Progenitor cell of endocrine pancreas (in vitro differentiated cells): ENCODE data around the gene ACOXL. TPM values are rescaled to one million over a fixed set of nuclear protein-coding genes. Genes with fewer than 3 reads are reported as not detected.

ENCODE experiments used
- DNase-seq: peaks from one replicate; pipeline ENCODE4 v3.0.0; 2021; ENCODE audit warnings: low spot score; ENCODE audit not compliant: unreplicated experiment
- H3K27ac Mint-ChIP-seq: 2 replicates; pipeline ENCODE4 v1.8.0; 2021; ENCODE audit warnings: mild to moderate bottlenecking, moderate library complexity, mixed read lengths
- H3K27me3 Mint-ChIP-seq: 2 replicates; pipeline ENCODE4 v1.8.0; 2021; ENCODE audit warnings: mixed read lengths
- H3K36me3 Mint-ChIP-seq: 2 replicates; pipeline ENCODE4 v1.8.0; 2022; ENCODE audit warnings: mixed read lengths; ENCODE audit not compliant: insufficient read depth
- H3K4me1 Mint-ChIP-seq: 2 replicates; pipeline ENCODE4 v1.8.0; 2021; ENCODE audit warnings: low read depth, mixed read lengths
- H3K4me3 Mint-ChIP-seq: 2 replicates; pipeline ENCODE4 v1.8.0; 2021; ENCODE audit warnings: low read depth, mild to moderate bottlenecking, moderate library complexity, mixed read lengths
- H3K9me3 Mint-ChIP-seq: 2 replicates; pipeline ENCODE4 v1.8.0; 2021; ENCODE audit warnings: low read depth, mixed read lengths
- total RNA-seq: library from RNA; stranded (reverse); gene quantifications from 2 replicates; pipeline ENCODE4 v1.2.1, GENCODE V29; 2021
- TF ChIP-seq, protein P1 (sequence below): fragments of 200-600 bp; sonication (generic); IDR thresholded peaks from one replicate; pipeline ENCODE4 v1.5.0; 2021; ENCODE audit warnings: antibody characterized with exemption, mild to moderate bottlenecking; ENCODE audit not compliant: unreplicated experiment

The ACOXL gene
- total RNA-seq, 1 donor from 2014 or later: 0.19 TPM

DNA sequence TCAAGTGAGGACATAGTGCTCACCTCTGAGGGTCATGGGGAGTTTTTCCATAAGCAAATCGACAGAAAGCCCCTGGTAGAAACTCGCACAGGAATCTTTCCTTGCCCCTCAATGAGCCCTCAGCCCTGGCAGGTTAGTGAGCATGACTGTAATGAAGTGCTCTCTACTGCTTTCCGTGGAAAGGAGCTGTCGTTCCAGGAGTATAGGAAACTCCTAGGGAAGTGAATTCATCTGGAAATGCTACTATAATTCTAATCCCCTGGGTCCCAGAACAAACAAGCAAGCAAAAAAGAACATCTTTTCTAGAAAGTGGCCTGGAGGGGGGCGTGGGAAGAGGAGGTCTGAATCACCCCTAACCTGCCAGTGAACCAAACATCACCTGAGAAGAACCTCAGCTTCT lies 406.5 kb downstream of the ACOXL start:
- no peaks in the 10 kb centered on the region for H3K27me3 Mint-ChIP-seq
- peaks cover 4% of the 10 kb centered on the region for H3K4me1 Mint-ChIP-seq
- H3K9me3 Mint-ChIP-seq: peaks cover 8% of the 10 kb centered on the region
- DNase-seq: no peak
- H3K27ac Mint-ChIP-seq: peak overlapping the region; percentile 15
- H3K36me3 Mint-ChIP-seq: peaks cover 48% of the 10 kb centered on the region
- no peak overlapping the region for H3K4me3 Mint-ChIP-seq
- TF ChIP-seq, protein P1, sequence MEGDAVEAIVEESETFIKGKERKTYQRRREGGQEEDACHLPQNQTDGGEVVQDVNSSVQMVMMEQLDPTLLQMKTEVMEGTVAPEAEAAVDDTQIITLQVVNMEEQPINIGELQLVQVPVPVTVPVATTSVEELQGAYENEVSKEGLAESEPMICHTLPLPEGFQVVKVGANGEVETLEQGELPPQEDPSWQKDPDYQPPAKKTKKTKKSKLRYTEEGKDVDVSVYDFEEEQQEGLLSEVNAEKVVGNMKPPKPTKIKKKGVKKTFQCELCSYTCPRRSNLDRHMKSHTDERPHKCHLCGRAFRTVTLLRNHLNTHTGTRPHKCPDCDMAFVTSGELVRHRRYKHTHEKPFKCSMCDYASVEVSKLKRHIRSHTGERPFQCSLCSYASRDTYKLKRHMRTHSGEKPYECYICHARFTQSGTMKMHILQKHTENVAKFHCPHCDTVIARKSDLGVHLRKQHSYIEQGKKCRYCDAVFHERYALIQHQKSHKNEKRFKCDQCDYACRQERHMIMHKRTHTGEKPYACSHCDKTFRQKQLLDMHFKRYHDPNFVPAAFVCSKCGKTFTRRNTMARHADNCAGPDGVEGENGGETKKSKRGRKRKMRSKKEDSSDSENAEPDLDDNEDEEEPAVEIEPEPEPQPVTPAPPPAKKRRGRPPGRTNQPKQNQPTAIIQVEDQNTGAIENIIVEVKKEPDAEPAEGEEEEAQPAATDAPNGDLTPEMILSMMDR: no peak

DNA sequence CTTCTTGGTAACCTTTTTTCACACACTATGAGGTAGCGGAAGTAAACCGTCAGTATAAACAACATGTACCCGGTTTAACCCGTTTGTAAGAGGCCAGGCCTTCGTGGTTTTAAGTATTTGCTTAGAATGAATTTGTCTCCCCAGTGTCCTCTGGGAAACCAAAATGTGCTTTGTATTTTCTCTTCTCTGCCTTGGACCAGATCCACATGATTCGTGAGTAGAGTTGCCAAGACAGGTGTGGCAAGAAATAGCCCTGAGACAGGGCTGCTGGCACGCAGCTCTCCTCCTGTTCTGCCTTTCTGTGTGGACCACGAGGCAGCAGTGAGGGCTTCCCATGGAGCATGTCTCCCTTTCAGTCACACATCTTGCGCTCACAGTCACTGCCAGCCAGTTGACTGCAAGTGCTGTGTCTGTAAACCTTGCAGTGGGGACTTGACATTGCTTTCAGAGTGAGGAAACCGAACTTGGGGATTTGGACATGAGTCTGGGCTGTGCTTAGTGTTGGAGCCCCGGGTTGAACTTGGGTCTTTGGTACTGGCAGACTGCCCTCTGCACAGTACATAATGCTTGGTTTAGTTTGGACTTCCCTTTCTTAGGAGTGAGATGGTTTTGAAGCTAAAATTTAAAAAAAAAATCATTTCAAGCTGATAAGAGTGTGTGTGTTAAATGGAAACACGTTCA lies 407.4 kb downstream of the ACOXL start:
- Mint-ChIP-seq H3K9me3 (peaks cover 4% of the 10 kb centered on the region), H3K27me3 (no peaks in the 10 kb centered on the region), H3K4me1 (peaks cover 5% of the 10 kb centered on the region), H3K4me3 (no peak overlapping the region), H3K27ac (peak overlapping the region; percentile 6), H3K36me3 (peaks cover 43% of the 10 kb centered on the region)
- TF ChIP-seq, protein P1: no peak
- DNase-seq: no peak

DNA sequence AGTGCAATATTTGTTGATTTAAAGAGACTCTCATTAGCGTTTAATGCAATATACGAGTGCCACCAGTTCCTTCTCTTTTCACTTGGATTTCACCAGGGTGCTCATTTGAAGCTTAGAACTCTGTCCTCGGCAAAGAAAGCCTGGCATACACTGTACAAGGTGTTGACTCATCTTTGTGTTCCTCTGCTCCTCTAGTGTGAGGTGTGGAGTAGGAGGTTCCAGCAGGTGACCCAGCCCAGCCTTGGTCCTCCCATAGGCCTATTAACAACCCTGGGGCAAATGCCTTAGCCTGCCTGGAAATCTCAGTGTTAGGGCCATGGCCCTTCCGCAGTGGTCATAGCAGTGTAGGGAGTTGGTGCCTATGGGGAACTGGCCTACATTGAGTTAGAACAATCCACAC lies 408.4 kb downstream of the ACOXL start:
- H3K4me1 Mint-ChIP-seq: peaks cover 6% of the 10 kb centered on the region
- H3K9me3 Mint-ChIP-seq: peaks cover 4% of the 10 kb centered on the region
- H3K4me3 Mint-ChIP-seq: no peak overlapping the region
- TF ChIP-seq, protein P1: no peak
- peaks cover 37% of the 10 kb centered on the region for H3K36me3 Mint-ChIP-seq
- no peaks in the 10 kb centered on the region for H3K27me3 Mint-ChIP-seq
- no peak for DNase-seq
- H3K27ac Mint-ChIP-seq: no peak overlapping the region

DNA sequence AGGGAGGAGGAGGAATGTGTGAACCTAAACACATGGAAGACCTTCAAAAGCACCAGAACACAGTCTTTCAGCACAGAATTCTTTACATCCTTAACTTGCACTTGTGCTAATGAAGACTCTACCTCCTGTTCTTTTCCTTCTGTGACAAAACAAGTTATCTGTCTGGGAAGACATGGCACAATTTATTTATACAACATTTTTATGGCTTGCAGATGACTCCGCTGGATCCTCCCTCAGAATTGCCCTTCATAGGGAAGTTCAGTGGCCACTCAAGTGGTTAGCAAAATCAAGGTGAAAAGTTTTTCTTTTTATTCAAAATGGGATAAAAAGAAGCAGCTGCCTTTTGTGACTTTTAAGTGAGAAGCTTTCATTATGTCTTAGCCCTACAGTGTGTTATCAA lies 409.7 kb downstream of the ACOXL start:
- Mint-ChIP-seq H3K4me1 (peaks cover 6% of the 10 kb centered on the region), H3K4me3 (no peak overlapping the region), H3K9me3 (peaks cover 4% of the 10 kb centered on the region), H3K27ac (no peak overlapping the region), H3K27me3 (no peaks in the 10 kb centered on the region), H3K36me3 (peaks cover 32% of the 10 kb centered on the region)
- TF ChIP-seq, protein P1: no peak
- no peak for DNase-seq

DNA sequence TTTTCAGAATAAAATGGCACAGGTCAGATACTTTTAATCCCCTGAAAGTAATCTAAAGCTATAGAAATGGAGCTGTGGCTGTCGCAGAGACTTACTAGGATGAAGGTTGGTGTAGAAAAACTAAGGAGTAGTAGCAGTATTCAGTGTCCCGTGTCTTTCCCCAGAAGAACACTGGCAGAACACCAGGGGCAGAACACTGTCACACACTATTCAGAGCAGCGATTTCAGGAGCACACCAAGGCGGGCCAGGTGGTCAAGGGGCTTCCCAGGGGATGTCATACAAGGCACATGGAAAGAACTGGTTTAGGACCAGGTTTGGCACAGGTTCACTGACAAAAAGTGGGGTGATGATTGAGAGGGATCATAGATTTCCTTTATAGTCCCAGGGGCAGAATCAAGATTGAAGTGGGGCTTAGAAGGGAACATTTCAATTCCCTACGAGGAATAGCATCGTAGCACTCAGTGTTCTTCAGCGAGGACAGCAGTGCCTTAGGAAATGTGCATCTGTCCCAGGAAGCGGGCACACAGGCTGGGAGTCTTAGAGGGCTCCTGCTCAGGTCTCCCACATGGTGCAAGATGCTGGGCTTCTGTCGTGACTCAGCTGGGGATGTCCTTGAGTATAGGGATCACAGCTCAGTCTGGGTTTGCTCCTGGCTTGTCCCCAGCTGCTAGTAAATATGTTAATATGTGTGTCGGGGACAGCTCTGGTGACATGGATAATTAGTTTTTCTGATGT lies 410.9 kb downstream of the ACOXL start:
- Mint-ChIP-seq H3K36me3 (peaks cover 28% of the 10 kb centered on the region), H3K4me1 (peaks cover 6% of the 10 kb centered on the region), H3K4me3 (no peak overlapping the region), H3K27ac (peak overlapping the region; percentile 31), H3K9me3 (peaks cover 4% of the 10 kb centered on the region), H3K27me3 (no peaks in the 10 kb centered on the region)
- TF ChIP-seq, protein P1: no peak
- DNase-seq: no peak
